HepG2 (cell line): ENCODE data around the gene SCN9A. TPM values are rescaled to one million over a fixed set of nuclear protein-coding genes. Genes with fewer than 3 reads are reported as not detected.
A peak's percentile ranks its signal among the peaks of the same experiment; 100 is the strongest.

ENCODE experiments used
- CENPX ChIP-seq: sonication (generic); formaldehyde crosslinking; IDR thresholded peaks from 2 replicates; pipeline ENCODE4 v1.9.0; 2021; ENCODE audit warnings: mild to moderate bottlenecking, missing genetic modification reagents, moderate library complexity
- CSRNP2 ChIP-seq: sonication (generic); formaldehyde crosslinking; conservative IDR thresholded peaks from 2 replicates; pipeline ENCODE4 v1.8.0; 2022; ENCODE audit warnings: low read depth, missing genetic modification reagents
- E2F2 ChIP-seq: sonication (generic); formaldehyde crosslinking; IDR thresholded peaks from 2 replicates; pipeline ENCODE4 v1.4.0; 2020; ENCODE audit warnings: missing genetic modification reagents, borderline replicate concordance
- KLF11 ChIP-seq: IDR thresholded peaks from 2 replicates; pipeline ENCODE4 v1.6.1; 2016; ENCODE audit warnings: missing compliant biosample characterization
- KLF13 ChIP-seq: sonication (generic); formaldehyde crosslinking; IDR thresholded peaks from 2 replicates; pipeline ENCODE4 v1.4.0; 2020; ENCODE audit warnings: mild to moderate bottlenecking, missing genetic modification reagents
- MTERF4 ChIP-seq: sonication (generic); formaldehyde crosslinking; IDR thresholded peaks from 2 replicates; pipeline ENCODE4 v1.8.0; 2023; ENCODE audit warnings: mild to moderate bottlenecking, missing genetic modification reagents
- RAD21 ChIP-seq: fragments of 450-650 bp; formaldehyde crosslinking; IDR thresholded peaks from 2 replicates; pipeline ENCODE4 v1.5.0; 2020; ENCODE audit warnings: mild to moderate bottlenecking
- RAD51 ChIP-seq: fragments of 450-650 bp; IDR thresholded peaks from 2 replicates; pipeline ENCODE4 v1.6.1; 2016; ENCODE audit warnings: borderline replicate concordance
- STAG1 ChIP-seq: sonication (generic); formaldehyde crosslinking; IDR thresholded peaks from 2 replicates; pipeline ENCODE4 v1.4.0; 2020; ENCODE audit warnings: missing genetic modification reagents
- ZNF367 ChIP-seq: sonication (generic); formaldehyde crosslinking; IDR thresholded peaks from 2 replicates; pipeline ENCODE4 v1.4.0; 2020; ENCODE audit warnings: missing genetic modification reagents, borderline replicate concordance
- ZNF407 ChIP-seq: sonication (generic); formaldehyde crosslinking; IDR thresholded peaks from one replicate; pipeline ENCODE4 v1.5.1; 2020; ENCODE audit warnings: mild to moderate bottlenecking, missing genetic modification reagents; ENCODE audit errors: not compliant biosample characterization
- ZNF672 ChIP-seq: sonication (generic); formaldehyde crosslinking; IDR thresholded peaks from 2 replicates; pipeline ENCODE4 v1.8.1; 2022; ENCODE audit warnings: missing genetic modification reagents
- polyA plus RNA-seq, 8 experiments: library from polyadenylated mRNA; depleted of rRNA in 3 of 8; stranded (reverse) in 7 of 8; unstranded in 1 of 8; fragments of >200 nt; fragmentation: Illumina TruSeq in 4 of 8; extraction: Trizol in 4 of 8; gene quantifications; 2 replicates each; pipeline versions ENCODE4 v1.2.1 to v1.2.3, GENCODE V29; 2011 to 2016; ENCODE audit warnings: low read depth in 4 of 8, missing spikeins in 1 of 8, mixed read lengths in 1 of 8; ENCODE audit not compliant: insufficient read depth in 1 of 8
- total RNA-seq, 5 experiments: library from RNA; depleted of rRNA; stranded (reverse); fragments of >200 nt; fragmentation: Illumina TruSeq; extraction: Trizol; gene quantifications; 2 replicates each; pipeline ENCODE4 v1.2.3, GENCODE V29; 2016; ENCODE audit warnings: low read depth in 1 of 5
- TF ChIP-seq, protein P1 (sequence below): sonication (generic); formaldehyde crosslinking; IDR thresholded peaks from 2 replicates; pipeline ENCODE4 v1.5.1; 2020; ENCODE audit warnings: mild to moderate bottlenecking, missing genetic modification reagents, moderate library complexity

The SCN9A gene
- total and polyA plus RNA-seq, 2 of the 13 experiments (the other 11 are each of a cell fraction or from before 2014, with no cell fraction given), result 15.3 to 24.3 TPM

DNA sequence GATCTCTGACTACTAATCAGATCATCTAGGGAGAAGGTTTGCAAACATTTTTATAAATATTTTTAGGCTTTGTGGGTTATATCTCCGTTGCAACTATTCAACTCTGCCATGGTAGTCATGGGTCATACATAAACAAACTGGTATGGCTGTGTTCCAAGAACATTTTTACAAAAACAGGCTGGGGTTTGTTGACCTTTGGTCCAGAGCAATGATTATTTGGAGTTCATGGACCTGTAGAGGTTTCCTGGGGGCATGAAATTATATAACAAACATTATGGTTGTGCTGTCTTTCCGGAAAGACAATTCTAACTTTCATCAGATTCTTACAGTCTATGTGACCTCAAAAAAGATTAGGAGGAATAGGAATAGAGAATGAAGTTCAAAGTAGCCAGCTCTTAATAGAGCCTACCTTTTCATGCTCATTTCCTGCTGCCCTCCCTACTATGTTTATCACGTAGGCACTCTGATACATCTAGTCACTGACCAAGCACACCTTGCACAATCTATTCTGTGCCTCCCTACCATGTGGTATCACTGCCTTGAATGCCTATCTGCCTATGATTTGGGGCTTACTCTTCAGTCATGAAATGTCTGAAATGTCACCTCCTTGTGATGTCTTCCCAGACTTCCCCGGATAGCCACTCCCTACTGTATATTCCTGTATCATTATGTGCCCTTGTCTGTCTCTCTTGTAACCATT lies 145.6 kb downstream of the SCN9A start (continued):
- no peak for TF ChIP-seq ZNF407
- no peak for TF ChIP-seq CSRNP2
- TF ChIP-seq RAD21, result no peak
- TF ChIP-seq ZNF367 (CRISPR knock-in tag), result no peak
- no peak for TF ChIP-seq E2F2 (CRISPR knock-in tag)
- no peak for TF ChIP-seq KLF13 (CRISPR knock-in tag)
- no peak for TF ChIP-seq CENPX (CRISPR knock-in tag)
- no peak for TF ChIP-seq RAD51
- TF ChIP-seq MTERF4 (CRISPR knock-in tag), result no peak
- TF ChIP-seq KLF11 (CRISPR knock-in tag), result no peak
- TF ChIP-seq, protein P1, sequence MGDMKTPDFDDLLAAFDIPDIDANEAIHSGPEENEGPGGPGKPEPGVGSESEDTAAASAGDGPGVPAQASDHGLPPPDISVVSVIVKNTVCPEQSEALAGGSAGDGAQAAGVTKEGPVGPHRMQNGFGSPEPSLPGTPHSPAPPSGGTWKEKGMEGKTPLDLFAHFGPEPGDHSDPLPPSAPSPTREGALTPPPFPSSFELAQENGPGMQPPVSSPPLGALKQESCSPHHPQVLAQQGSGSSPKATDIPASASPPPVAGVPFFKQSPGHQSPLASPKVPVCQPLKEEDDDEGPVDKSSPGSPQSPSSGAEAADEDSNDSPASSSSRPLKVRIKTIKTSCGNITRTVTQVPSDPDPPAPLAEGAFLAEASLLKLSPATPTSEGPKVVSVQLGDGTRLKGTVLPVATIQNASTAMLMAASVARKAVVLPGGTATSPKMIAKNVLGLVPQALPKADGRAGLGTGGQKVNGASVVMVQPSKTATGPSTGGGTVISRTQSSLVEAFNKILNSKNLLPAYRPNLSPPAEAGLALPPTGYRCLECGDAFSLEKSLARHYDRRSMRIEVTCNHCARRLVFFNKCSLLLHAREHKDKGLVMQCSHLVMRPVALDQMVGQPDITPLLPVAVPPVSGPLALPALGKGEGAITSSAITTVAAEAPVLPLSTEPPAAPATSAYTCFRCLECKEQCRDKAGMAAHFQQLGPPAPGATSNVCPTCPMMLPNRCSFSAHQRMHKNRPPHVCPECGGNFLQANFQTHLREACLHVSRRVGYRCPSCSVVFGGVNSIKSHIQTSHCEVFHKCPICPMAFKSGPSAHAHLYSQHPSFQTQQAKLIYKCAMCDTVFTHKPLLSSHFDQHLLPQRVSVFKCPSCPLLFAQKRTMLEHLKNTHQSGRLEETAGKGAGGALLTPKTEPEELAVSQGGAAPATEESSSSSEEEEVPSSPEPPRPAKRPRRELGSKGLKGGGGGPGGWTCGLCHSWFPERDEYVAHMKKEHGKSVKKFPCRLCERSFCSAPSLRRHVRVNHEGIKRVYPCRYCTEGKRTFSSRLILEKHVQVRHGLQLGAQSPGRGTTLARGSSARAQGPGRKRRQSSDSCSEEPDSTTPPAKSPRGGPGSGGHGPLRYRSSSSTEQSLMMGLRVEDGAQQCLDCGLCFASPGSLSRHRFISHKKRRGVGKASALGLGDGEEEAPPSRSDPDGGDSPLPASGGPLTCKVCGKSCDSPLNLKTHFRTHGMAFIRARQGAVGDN (CRISPR knock-in tag), result no peak
- peak; percentile 23 for TF ChIP-seq STAG1 (CRISPR knock-in tag)
- no peak for TF ChIP-seq ZNF672 (CRISPR knock-in tag)
